GM12873 (cell line): ENCODE data around the gene DLX4.

Experiments
- CTCF ChIP-seq: IDR thresholded peaks from 2 replicates; pipeline ENCODE4 v1.5.1; 2012; ENCODE audit warnings: low read depth, mild to moderate bottlenecking, moderate library complexity, low read length, control low read depth; ENCODE audit not compliant: insufficient read depth; ENCODE audit errors: missing control alignments

Gene DLX4

GRCh38 chr17:49984776-49985175 is 15.8 kb downstream of the DLX4 start:
- no peak for TF ChIP-seq CTCF

- no peak for TF ChIP-seq CTCF
These were observed 16.5 kb downstream of the DLX4 start for GRCh38 chr17:49985310-49985990.

GRCh38 chr17:49986396-49987289 is 17.7 kb downstream of the DLX4 start:
- no peak for TF ChIP-seq CTCF

GRCh38 chr17:49987290-49987585 is 18.2 kb downstream of the DLX4 start:
- no peak for TF ChIP-seq CTCF

GRCh38 chr17:49987681-49988441 is 18.9 kb downstream of the DLX4 start:
- TF ChIP-seq CTCF, result no peak

GRCh38 chr17:49989518-49989880 is 20.5 kb downstream of the DLX4 start:
- TF ChIP-seq CTCF, result no peak

GRCh38 chr17:49990331-49990730 is 21.3 kb downstream of the DLX4 start:
- TF ChIP-seq CTCF, result no peak
